G401 (cell line): Measurements from ENCODE around the gene IFRD1. TPM values are rescaled to one million over a fixed set of nuclear protein-coding genes. Genes with fewer than 3 reads are reported as not detected.
A peak's percentile ranks its signal among the peaks of the same experiment; 100 is the strongest.
"Not testable (repeated sequence)": the region's sequence is repeated elsewhere in the genome, so short reads cannot be mapped to it uniquely, and the experiment has no call there.

Source experiments
- DNase-seq: peaks from one replicate; pipeline ENCODE4 v3.0.0-alpha.2; 2015; ENCODE audit warnings: low spot score
- in situ Hi-C: cut with HindIII; loops from 2 replicates; pipeline ENCODE4 v1.10.0; 2016; ENCODE audit warnings: low sequenced_read_pairs, mixed read lengths
- total RNA-seq: library from RNA; depleted of rRNA; stranded (reverse); fragments of >200 nt; shearing (Covaris generic); gene quantifications from 2 replicates; pipeline ENCODE4 v1.2.3, GENCODE V29; 2014; rRNA removed

Gene IFRD1
- total RNA-seq, 1 experiment from 2014 or later: 26.3 TPM

GRCh38 chr7:112509402-112509801 is 59.1 kb downstream of the IFRD1 start:
- no peak for DNase-seq
- in situ Hi-C loops: no loop called here

GRCh38 chr7:112510001-112510742 is 59.9 kb downstream of the IFRD1 start:
- in situ Hi-C loops: no loop called here
- DNase-seq: no peak

DNA sequence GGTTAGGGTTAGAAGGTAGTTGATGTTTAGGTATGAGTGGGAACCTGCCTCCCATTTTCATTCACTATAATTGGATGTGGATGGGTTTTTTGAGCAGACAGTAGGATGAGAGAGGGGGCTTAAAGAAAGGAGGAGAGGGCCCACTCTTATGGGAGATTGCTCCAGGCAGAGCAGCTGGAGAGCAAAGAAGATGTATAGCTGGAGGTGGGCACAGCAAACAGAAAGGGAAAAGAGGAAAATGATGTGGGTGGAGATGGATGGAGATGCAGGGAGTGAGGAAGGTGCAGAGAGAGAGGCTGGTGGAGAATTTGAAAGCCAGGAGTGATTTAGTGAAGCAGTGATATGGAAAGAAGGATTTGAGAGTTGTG is 60.5 kb downstream of the IFRD1 start:
- in situ Hi-C loops: no loop called here

GRCh38 chr7:112511451-112512202 is 61.4 kb downstream of the IFRD1 start:
- peak; percentile 65 for DNase-seq
- in situ Hi-C loops: no loop called here

More for the DNA sequence above, 60.5 kb downstream of the IFRD1 start:
- no peak for DNase-seq

- peak; percentile 27 for DNase-seq
- in situ Hi-C loops: no loop called here
Observed at GRCh38 chr7:112512451-112513210, 62.4 kb downstream of the IFRD1 start.

- DNase-seq: no peak
Observed at GRCh38 chr7:112515989-112516388, 65.7 kb downstream of the IFRD1 start.

GRCh38 chr7:112516418-112516817 is 66.2 kb downstream of the IFRD1 start:
- in situ Hi-C loops, DNase-seq: not testable (repeated sequence)

More at GRCh38 chr7:112515989-112516388, 65.7 kb downstream of the IFRD1 start:
- in situ Hi-C loops: no loop called here

DNA sequence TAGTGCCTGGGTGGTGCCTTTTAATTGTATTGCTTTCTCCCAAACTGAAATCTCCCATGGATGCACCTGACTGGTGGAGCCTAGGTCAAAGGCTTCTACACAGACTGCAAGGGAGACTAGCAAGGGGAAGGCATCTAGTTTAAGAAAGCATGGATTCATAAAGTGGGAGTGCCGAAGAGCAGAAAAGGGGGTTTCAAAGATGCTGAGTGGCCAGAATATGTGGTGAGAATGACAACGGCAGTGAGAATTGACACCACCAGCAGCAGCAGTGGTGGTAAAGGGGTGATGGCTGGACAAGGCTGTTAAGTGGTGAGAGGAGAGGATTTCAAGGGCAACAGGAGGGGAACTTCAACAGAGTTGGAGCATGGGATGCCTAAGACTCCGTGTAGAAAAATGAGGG is 67.2 kb downstream of the IFRD1 start:
- no peak for DNase-seq
- in situ Hi-C loops: no loop called here

DNA sequence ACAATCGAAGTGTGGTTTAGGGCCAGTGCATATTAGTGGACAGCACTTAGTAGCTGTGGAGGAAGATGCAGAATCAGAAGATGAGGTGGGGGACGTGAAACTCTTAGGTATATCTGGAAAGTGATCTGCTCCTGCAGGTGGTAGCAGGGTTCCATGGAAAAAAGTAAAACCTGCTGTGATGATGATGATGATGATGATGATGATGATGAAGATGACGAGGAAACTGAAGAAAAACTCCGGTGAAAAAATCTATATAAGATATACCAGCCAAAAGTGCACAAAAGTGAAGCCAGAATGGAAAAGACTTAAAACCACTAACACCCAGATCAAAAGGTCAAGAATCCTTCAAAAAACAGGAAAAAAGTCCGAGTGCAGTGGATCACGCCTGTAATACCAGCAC is 70.5 kb downstream of the IFRD1 start:
- in situ Hi-C loops: no loop called here

GRCh38 chr7:112521942-112522341 is 71.7 kb downstream of the IFRD1 start:
- DNase-seq: no peak

More for the DNA sequence above, 70.5 kb downstream of the IFRD1 start:
- no peak for DNase-seq

DNA sequence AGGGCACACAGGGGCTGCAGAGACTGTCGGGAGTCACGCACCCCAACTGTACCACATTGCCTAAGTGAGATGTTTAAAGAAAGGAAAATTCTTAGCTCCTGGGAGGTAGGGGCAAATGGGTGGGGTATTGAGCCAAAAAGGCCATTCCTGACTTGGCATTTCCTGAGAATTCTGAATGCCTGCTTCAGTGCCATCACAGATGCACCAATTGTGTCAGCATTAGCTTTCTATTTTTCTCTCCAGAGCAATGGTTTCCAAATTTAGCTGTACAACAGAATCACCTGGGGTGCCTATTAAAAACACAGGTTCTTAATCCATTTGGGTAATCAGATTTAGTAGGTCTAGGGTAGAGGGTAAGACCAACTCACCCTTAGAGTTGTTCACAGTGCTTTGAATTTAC is 73.6 kb downstream of the IFRD1 start:
- in situ Hi-C loops: no loop called here
- DNase-seq: peak; percentile 59

More at GRCh38 chr7:112521942-112522341, 71.7 kb downstream of the IFRD1 start:
- in situ Hi-C loops: no loop called here

Other genes with a start within 250 kb of the IFRD1 start
- gene DOCK4, start 244.1 kb upstream of the IFRD1 start, total RNA-seq: 0.07 TPM in 1 of 2 replicates, not detected in the other
- gene ZNF277, start 243.8 kb upstream of the IFRD1 start, total RNA-seq: 20.7 and 53.1 TPM in 2 replicates
- gene LSMEM1, start 30.5 kb downstream of the IFRD1 start, total RNA-seq: not detected in 2 replicates